ENCODE measurements around the gene CAPG.

CAPG gene

GRCh38 chr2:85400023-85400422, 10.1 kb downstream of the CAPG start:
- TF ChIP-seq, protein P1, sequence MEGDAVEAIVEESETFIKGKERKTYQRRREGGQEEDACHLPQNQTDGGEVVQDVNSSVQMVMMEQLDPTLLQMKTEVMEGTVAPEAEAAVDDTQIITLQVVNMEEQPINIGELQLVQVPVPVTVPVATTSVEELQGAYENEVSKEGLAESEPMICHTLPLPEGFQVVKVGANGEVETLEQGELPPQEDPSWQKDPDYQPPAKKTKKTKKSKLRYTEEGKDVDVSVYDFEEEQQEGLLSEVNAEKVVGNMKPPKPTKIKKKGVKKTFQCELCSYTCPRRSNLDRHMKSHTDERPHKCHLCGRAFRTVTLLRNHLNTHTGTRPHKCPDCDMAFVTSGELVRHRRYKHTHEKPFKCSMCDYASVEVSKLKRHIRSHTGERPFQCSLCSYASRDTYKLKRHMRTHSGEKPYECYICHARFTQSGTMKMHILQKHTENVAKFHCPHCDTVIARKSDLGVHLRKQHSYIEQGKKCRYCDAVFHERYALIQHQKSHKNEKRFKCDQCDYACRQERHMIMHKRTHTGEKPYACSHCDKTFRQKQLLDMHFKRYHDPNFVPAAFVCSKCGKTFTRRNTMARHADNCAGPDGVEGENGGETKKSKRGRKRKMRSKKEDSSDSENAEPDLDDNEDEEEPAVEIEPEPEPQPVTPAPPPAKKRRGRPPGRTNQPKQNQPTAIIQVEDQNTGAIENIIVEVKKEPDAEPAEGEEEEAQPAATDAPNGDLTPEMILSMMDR (IDR thresholded peaks at IDR 0.05): no peak
- H3K27ac ChIP-seq: no peak overlapping the region
- no peak for DNase-seq (ENCODE audit: low spot score)
- no peak overlapping the region for H3K4me3 ChIP-seq

GRCh38 chr2:85399183-85399455, 11.0 kb downstream of the CAPG start:
- no peak for DNase-seq (ENCODE audit: low spot score)
- H3K4me3 ChIP-seq: no peak overlapping the region

DNA sequence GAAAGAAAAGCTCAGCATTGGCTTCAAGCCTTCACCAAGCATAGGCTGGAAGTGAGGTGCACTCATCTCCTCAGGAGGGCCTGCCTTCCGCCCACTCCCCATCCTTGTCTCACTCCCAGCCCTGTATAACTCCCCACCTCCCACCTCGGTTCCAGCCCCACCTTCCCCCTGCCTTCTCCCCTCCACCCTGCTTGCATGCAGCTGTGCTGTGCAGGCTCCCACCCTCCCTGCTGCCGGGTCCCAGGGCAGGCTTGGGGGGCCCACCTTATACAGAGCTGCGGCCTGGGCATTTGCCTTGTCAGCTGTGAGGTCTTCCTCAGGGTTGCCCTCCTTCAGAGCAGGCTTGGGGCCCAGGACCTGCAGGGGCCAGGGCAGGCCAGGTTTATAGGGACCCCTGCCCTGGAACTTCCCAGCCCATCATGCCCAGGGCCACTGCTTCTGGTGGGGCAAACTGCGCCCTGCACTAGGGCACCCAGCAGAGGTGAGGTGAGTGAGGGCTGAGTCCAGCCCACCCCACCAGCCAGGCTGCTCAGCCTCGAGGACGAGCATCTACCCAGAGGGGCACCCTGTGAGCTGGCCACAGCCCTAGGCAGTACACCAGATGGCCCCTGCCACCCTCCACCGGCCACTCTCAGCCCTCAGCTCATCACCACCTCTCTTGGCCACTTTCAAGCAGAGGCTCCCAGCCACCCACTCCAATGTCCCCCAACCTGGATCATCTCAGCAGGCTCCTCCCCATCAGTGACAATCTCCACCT, 11.6 kb downstream of the CAPG start:
- no peak for DNase-seq (ENCODE audit: low spot score)
- TF ChIP-seq, protein P1 (IDR thresholded peaks at IDR 0.05): no peak
- no peak overlapping the region for H3K4me3 ChIP-seq
- H3K27ac ChIP-seq: peak overlapping the region in 1 of 2 donors; percentile 86

More at GRCh38 chr2:85399183-85399455, 11.0 kb downstream of the CAPG start:
- TF ChIP-seq, protein P1 (IDR thresholded peaks at IDR 0.05): no peak
- no peak overlapping the region for H3K27ac ChIP-seq

- Histone ChIP-seq H3K4me3 (no peak overlapping the region), H3K27ac (peak overlapping the region in 1 of 2 donors; percentile 86)
- DNase-seq (ENCODE audit: low spot score): peak; percentile 56
- TF ChIP-seq, protein P1 (IDR thresholded peaks at IDR 0.05): no peak
Observed at GRCh38 chr2:85397925-85398331, 12.2 kb downstream of the CAPG start.

DNA sequence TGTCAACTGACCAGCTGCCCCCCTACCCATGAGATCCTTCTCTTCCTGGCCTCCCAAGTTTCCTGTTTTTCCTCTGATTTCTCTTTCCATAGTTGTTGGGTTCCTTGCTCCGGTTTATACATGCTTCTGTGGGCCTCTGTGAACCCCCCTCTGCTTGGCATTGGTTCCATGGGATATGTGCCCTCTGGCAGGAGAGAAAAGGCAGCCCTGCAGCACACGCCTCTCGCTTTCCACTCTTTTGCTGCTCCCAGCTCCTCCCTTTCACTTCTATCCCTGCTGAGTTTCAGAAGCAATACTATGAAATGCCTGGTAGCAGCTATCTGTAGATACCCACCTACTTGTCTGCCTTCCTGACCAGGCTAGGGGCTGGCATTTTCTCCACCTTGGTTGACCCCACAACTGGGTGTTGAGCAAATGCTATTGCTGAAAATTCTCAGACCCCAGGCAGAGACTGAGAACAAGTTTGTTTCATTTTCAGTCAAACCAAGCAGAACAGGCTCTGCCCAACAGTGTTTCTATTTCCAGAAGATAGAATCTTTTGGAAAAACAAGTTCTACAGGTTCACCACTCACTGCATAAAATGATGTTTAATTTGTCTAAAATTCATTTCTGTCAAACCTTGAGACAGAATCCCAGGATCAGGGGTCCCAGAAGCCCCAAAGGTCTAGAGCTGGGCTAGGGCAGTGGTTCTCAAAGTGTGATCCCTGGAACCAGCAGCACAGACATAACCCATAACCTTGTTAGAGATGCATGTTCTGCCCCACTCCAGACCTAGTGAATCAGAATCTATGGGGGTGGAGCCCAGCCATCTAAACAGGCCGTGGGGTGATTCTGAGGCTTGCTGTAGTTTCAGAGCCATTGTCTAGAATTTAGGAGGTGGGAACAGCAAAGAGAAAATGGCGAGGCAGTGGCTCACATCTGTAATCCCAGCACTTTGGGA, 13.4 kb downstream of the CAPG start:
- TF ChIP-seq, protein P1 (IDR thresholded peaks at IDR 0.05): no peak
- H3K4me3 ChIP-seq: peak overlapping the region; percentile 35
- H3K27ac ChIP-seq: peak overlapping the region; percentile 63 to 86
- peak; percentile 64 for DNase-seq (ENCODE audit: low spot score)

GRCh38 chr2:85395912-85396475, 14.2 kb downstream of the CAPG start:
- Histone ChIP-seq H3K27ac (peak overlapping the region; percentile 63 to 86), H3K4me3 (no peak overlapping the region)
- TF ChIP-seq, protein P1 (IDR thresholded peaks at IDR 0.05): no peak
- no peak for DNase-seq (ENCODE audit: low spot score)
